HepG2 (cell line): Measurements from ENCODE around the gene CCDC85C. TPM values are rescaled to one million over a fixed set of nuclear protein-coding genes. Genes with fewer than 3 reads are reported as not detected.

Experiments used
- ATAC-seq: fragments of 200-7000 bp; cut with Tn5 transposase; 3 replicates; pipeline ENCODE4 v1.9.1; 2020; ENCODE audit warnings: mild to moderate bottlenecking, moderate library complexity
- BruUV-seq: library from RNA; stranded (reverse); fragments of 400-500 nt; replicated peaks from 2 replicates; lab custom pipeline; 2021; lab: Mats Ljungman, UMichigan
- CTCF ChIA-PET: fragments of 300-600 bp; formaldehyde crosslinking; extraction: SDS; loops from one replicate; lab custom pipeline; 2021; ENCODE audit warnings: low total read pairs, inconsistent platforms, low intra/inter-chr PET ratio; lab: Yijun Ruan, JAX
- POLR2A ChIA-PET: fragments of 350-600 bp; sonication (Branson Sonifier 250); formaldehyde crosslinking; loops from one replicate; lab custom pipeline; 2020; ENCODE audit warnings: antibody characterized with exemption, inconsistent platforms; lab: Yijun Ruan, JAX
- DNase-seq: peaks from one replicate; pipeline ENCODE4 v3.0.0-alpha.2; 2015; ENCODE audit warnings: low spot score
- FAIRE-seq: peaks from 3 replicates; lab custom pipeline; 2011; peaks lifted over from hg19 to GRCh38; lab: Jason Lieb, UNC
- H2AFZ ChIP-seq: one replicate; pipeline ENCODE4 v1.6.1; 2011; ENCODE audit warnings: low read length, inconsistent platforms
- H3K27ac ChIP-seq: fragments of 300-600 bp; 3 replicates; pipeline ENCODE4 v1.8.0; 2011; ENCODE audit warnings: mixed run types, mild to moderate bottlenecking, mixed read lengths, low read length, inconsistent platforms; ENCODE audit not compliant: insufficient read depth; ENCODE audit errors: extremely low read length
- H3K27me3 ChIP-seq, 2 experiments: fragments of 200-600 bp in 1 of 2; 2 replicates in 1 of 2; 3 replicates in 1 of 2; pipeline versions ENCODE4 v1.6.0 to v1.8.0; 2011; ENCODE audit warnings: low read length in 2 of 2, mild to moderate bottlenecking in 2 of 2, moderate library complexity in 2 of 2, inconsistent platforms in 1 of 2; ENCODE audit not compliant: insufficient read depth in 2 of 2, control insufficient read depth in 1 of 2
- H3K36me3 ChIP-seq, 2 experiments: fragments of 200-600 bp in 1 of 2; replicated peaks in 1 of 2; 2 replicates in 1 of 2; 3 replicates in 1 of 2; pipeline versions ENCODE4 v1.5.1 to v1.8.0; 2011; ENCODE audit warnings: low read length in 2 of 2, inconsistent platforms in 1 of 2; ENCODE audit not compliant: insufficient read depth in 2 of 2, control insufficient read depth in 1 of 2
- H3K4me1 ChIP-seq: 2 replicates; pipeline ENCODE4 v1.5.1; 2012; ENCODE audit warnings: low read length, inconsistent platforms; ENCODE audit not compliant: insufficient read depth
- H3K4me2 ChIP-seq: 2 replicates; pipeline ENCODE4 v1.6.0; 2011; ENCODE audit warnings: low read depth, low read length, inconsistent platforms
- H3K4me3 ChIP-seq, 3 experiments: fragments of 200-600 bp in 1 of 3; sonication (generic), shearing (Covaris generic) in 1 of 3; replicated peaks in 1 of 3; 2 replicates each; pipeline ENCODE4 v1.5.1; 2011 to 2016; ENCODE audit warnings: low read length in 3 of 3, inconsistent platforms in 2 of 3, low read depth in 2 of 3, mild to moderate bottlenecking in 2 of 3, control low read depth in 1 of 3, mixed read lengths in 1 of 3; ENCODE audit not compliant: insufficient read depth in 1 of 3
- H3K79me2 ChIP-seq: one replicate; pipeline ENCODE4 v1.6.1; 2011; ENCODE audit warnings: low read length, inconsistent platforms; ENCODE audit not compliant: insufficient read depth
- H3K9ac ChIP-seq: 2 replicates; pipeline ENCODE4 v1.6.0; 2011; ENCODE audit warnings: mild to moderate bottlenecking, low read depth, low read length, inconsistent platforms; ENCODE audit not compliant: insufficient read depth
- H3K9me3 ChIP-seq: 2 replicates; pipeline ENCODE4 v1.5.1; 2012; ENCODE audit warnings: mild to moderate bottlenecking, low read length
- H4K20me1 ChIP-seq: 2 replicates; pipeline ENCODE4 v1.6.0; 2011; ENCODE audit warnings: inconsistent platforms, mild to moderate bottlenecking, low read length, moderate library complexity; ENCODE audit not compliant: insufficient read depth
- BRD4 ChIP-seq: sonication (generic); formaldehyde crosslinking; IDR thresholded peaks from 2 replicates; pipeline ENCODE4 v1.4.0; 2020; ENCODE audit warnings: missing genetic modification reagents
- FOXA1 ChIP-seq, 2 experiments: fragments of 450-650 bp in 1 of 2; sonication (generic) in 1 of 2; formaldehyde crosslinking in 1 of 2; IDR thresholded peaks; 2 replicates each; pipeline versions ENCODE4 v1.4.0 to v1.6.1; 2016 to 2020; ENCODE audit warnings: missing genetic modification reagents in 1 of 2
- KLF15 ChIP-seq: sonication (generic); formaldehyde crosslinking; IDR thresholded peaks from 2 replicates; pipeline ENCODE4 v1.8.1; 2023; ENCODE audit warnings: borderline replicate concordance, mild to moderate bottlenecking, inconsistent platforms, missing genetic modification reagents, mixed read lengths
- MNT ChIP-seq: fragments of 450-650 bp; IDR thresholded peaks from 2 replicates; pipeline ENCODE4 v1.6.1; 2016
- NFATC3 ChIP-seq: sonication (generic); formaldehyde crosslinking; IDR thresholded peaks from 2 replicates; pipeline ENCODE4 v1.5.1; 2020; ENCODE audit warnings: mild to moderate bottlenecking, missing genetic modification reagents
- RAD21 ChIP-seq: fragments of 450-650 bp; formaldehyde crosslinking; IDR thresholded peaks from 2 replicates; pipeline ENCODE4 v1.5.0; 2020; ENCODE audit warnings: mild to moderate bottlenecking
- SOX5 ChIP-seq: IDR thresholded peaks from 2 replicates; pipeline ENCODE4 v1.6.1; 2016; ENCODE audit warnings: borderline replicate concordance
- SRSF4 ChIP-seq: fragments of 200-400 bp; formaldehyde crosslinking; IDR thresholded peaks from one replicate; pipeline ENCODE4 v1.6.1; 2018; ENCODE audit warnings: mild to moderate bottlenecking, low read depth, low read length, moderate library complexity; ENCODE audit not compliant: poor library complexity, severe bottlenecking
- ZNF121 ChIP-seq: sonication (generic); formaldehyde crosslinking; IDR thresholded peaks from 2 replicates; pipeline ENCODE4 v1.5.0; 2020; ENCODE audit warnings: mild to moderate bottlenecking, missing genetic modification reagents
- ZNF24 ChIP-seq: fragments of 450-650 bp; IDR thresholded peaks from 2 replicates; pipeline ENCODE4 v1.6.1; 2017; ENCODE audit warnings: antibody characterized with exemption, mild to moderate bottlenecking
- ZNF331 ChIP-seq: sonication (generic); formaldehyde crosslinking; IDR thresholded peaks from 2 replicates; pipeline ENCODE4 v1.4.0; 2020; ENCODE audit warnings: missing genetic modification reagents
- ZNF567 ChIP-seq: sonication (generic); formaldehyde crosslinking; IDR thresholded peaks from 2 replicates; pipeline ENCODE4 v1.8.1; 2023; ENCODE audit warnings: mild to moderate bottlenecking, missing genetic modification reagents, borderline replicate concordance
- ZNF766 ChIP-seq: sonication (generic); formaldehyde crosslinking; IDR thresholded peaks from 2 replicates; pipeline ENCODE4 v1.5.0; 2020; ENCODE audit warnings: missing genetic modification reagents, borderline replicate concordance
- WGBS: methylation state at CpG from one replicate; pipeline ENCODE4 v1.1.6; 2017; ENCODE audit warnings: low lambda C conversion rate; 5-methylcytosine and 5-hydroxymethylcytosine counted together
- in situ Hi-C: cut with HindIII; loops from 2 replicates; pipeline ENCODE4 v1.10.0; 2017; ENCODE audit warnings: low pct_unique_long_range_greater_than_20kb; ENCODE audit not compliant: extremely low pct_ligation_motif_present
- intact Hi-C: fragments of 100-400 bp; cut with micrococcal nuclease; formaldehyde crosslinking; loops from one replicate; pipeline ENCODE4 v1.10.0; 2022; ENCODE audit not compliant: unreplicated experiment
- polyA plus RNA-seq, 8 experiments: library from polyadenylated mRNA; depleted of rRNA in 3 of 8; stranded (reverse) in 7 of 8; unstranded in 1 of 8; fragments of >200 nt; fragmentation: Illumina TruSeq in 4 of 8; extraction: Trizol in 4 of 8; gene quantifications; 2 replicates each; pipeline versions ENCODE4 v1.2.1 to v1.2.3, GENCODE V29; 2011 to 2016; ENCODE audit warnings: low read depth in 4 of 8, missing spikeins in 1 of 8, mixed read lengths in 1 of 8; ENCODE audit not compliant: insufficient read depth in 1 of 8
- total RNA-seq, 5 experiments: library from RNA; depleted of rRNA; stranded (reverse); fragments of >200 nt; fragmentation: Illumina TruSeq; extraction: Trizol; gene quantifications; 2 replicates each; pipeline ENCODE4 v1.2.3, GENCODE V29; 2016; ENCODE audit warnings: low read depth in 1 of 5

Gene CCDC85C
- total and polyA plus RNA-seq, 2 of the 13 experiments (the other 11 are each of a cell fraction or from before 2014, with no cell fraction given), result 18.8 to 43.8 TPM

- no peak for DNase-seq
- no peak for ATAC-seq
- H3K9ac ChIP-seq, result no peak overlapping the region
- H3K4me1 ChIP-seq, result peaks cover 3% of the 10 kb centered on the region; the same call in 1 of the 2 replicates
- no peaks in the 10 kb centered on the region for H3K36me3 ChIP-seq
- no TSS peak for BruUV-seq
- no peaks in the 10 kb centered on the region for H3K9me3 ChIP-seq
- H2AFZ ChIP-seq, result no peak overlapping the region
- H3K27me3 ChIP-seq, result peaks cover 6 to 44% of the 10 kb centered on the region in 2 experiments; a peak in 4 of 5 replicates
- no peak overlapping the region for H3K4me2 ChIP-seq
- in situ Hi-C loops (no loop called here), intact Hi-C loops (loop anchor here (5.0 kb wide), 1 partner anchor 65 kb away; no protein-coding TSS in a partner anchor)
- no peak overlapping the region for H3K27ac ChIP-seq
- H4K20me1 ChIP-seq, result no peaks in the 10 kb centered on the region
- CTCF ChIA-PET, result no interaction called here
- no peak for TF ChIP-seq KLF15 (CRISPR knock-in tag)
- no peak for TF ChIP-seq BRD4 (CRISPR knock-in tag)
- TF ChIP-seq SOX5 (CRISPR knock-in tag), result no peak
- TF ChIP-seq ZNF766, result no peak
- no peak for TF ChIP-seq ZNF24
- no peak for TF ChIP-seq FOXA1 (IDR thresholded peaks at IDR 0.05)
- TF ChIP-seq FOXA1 (CRISPR knock-in tag; IDR thresholded peaks at IDR 0.05), result no peak
- TF ChIP-seq SRSF4, result no peak
- POLR2A ChIA-PET, result no interaction called here
- WGBS, result 4% methylated on average over 2 of the region's 2 CpGs
- H3K79me2 ChIP-seq, result no peaks in the 10 kb centered on the region
- FAIRE-seq, result no peak
- H3K4me3 ChIP-seq, result no peak overlapping the region
These were observed 23.1 kb upstream of the CCDC85C start for GRCh38 chr14:99627100-99627499.

GRCh38 chr14:99626041-99626648 lies 22.1 kb upstream of the CCDC85C start:
- Histone ChIP-seq H4K20me1 (no peaks in the 10 kb centered on the region), H3K4me2 (no peak overlapping the region), H3K36me3 (no peaks in the 10 kb centered on the region), H3K9ac (no peak overlapping the region), H3K79me2 (no peaks in the 10 kb centered on the region), H3K27ac (no peak overlapping the region), H3K4me3 (no peak overlapping the region), H3K9me3 (no peaks in the 10 kb centered on the region), H3K4me1 (peaks cover 9% of the 10 kb centered on the region; the same call in 1 of the 2 replicates), H3K27me3 (peaks cover 9 to 45% of the 10 kb centered on the region in 2 experiments), H2AFZ (no peak overlapping the region)
- ChIA-PET POLR2A (no interaction called here), CTCF (no interaction called here)
- FAIRE-seq (no peak), DNase-seq (no peak), ATAC-seq (no peak)
- in situ Hi-C loops, result no loop called here
- no TSS peak for BruUV-seq
- intact Hi-C loops, result loop anchor here (5.0 kb wide), 1 partner anchor 64 kb away; no protein-coding TSS in a partner anchor
- WGBS, result 33% methylated on average over 2 of the region's 11 CpGs
- TF ChIP-seq RAD21 (CRISPR knock-in tag), result no peak
- no peak for TF ChIP-seq NFATC3 (CRISPR knock-in tag)
- TF ChIP-seq ZNF121 (CRISPR knock-in tag), result no peak
- TF ChIP-seq ZNF567 (CRISPR knock-in tag), result no peak
- TF ChIP-seq ZNF331, result no peak
- no peak for TF ChIP-seq MNT
